NCI-H1436 (cell line): ENCODE data around the gene CAMK2N2.

ENCODE experiments used
- DNase-seq: peaks from one replicate; lab custom pipeline; 2025; lab: John Stamatoyannopoulos, UW

The CAMK2N2 gene

GRCh38 chr3:184222521-184222920, 38.8 kb downstream of the CAMK2N2 start:
- DNase-seq = no peak

GRCh38 chr3:184218814-184219213, 42.5 kb downstream of the CAMK2N2 start:
- DNase-seq = no peak

- no peak for DNase-seq
Measured at GRCh38 chr3:184211718-184212117, 49.6 kb downstream of the CAMK2N2 start.

GRCh38 chr3:184211297-184211696, 50.1 kb downstream of the CAMK2N2 start:
- no peak for DNase-seq
